Measurements from ENCODE around the gene SPRED1. TPM values are rescaled to one million over a fixed set of nuclear protein-coding genes. Genes with fewer than 3 reads are reported as not detected.

SPRED1 gene
- total RNA-seq, 1 donor from 2014 or later: 8.7 TPM

DNA sequence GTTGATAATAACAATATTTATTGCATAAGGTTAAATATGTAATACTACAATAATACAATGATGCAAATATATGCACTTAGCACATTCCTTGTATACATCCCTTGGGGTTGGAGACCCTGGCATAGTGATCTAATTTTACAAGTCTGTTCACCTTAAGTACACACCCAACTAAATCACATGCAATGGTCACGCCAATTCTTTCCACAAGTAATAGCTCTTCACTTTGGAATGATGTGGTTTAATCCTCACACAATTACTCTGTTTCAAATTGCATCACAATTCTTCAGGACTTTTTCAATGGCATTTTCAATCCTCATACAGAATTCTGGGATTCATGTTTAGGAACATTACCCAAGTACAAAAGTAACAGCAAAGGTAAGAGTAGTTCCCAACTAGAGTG is 27.3 kb upstream of the SPRED1 start:
- TF ChIP-seq CTCF (IDR thresholded peaks at IDR 0.05; ENCODE audit: borderline replicate concordance): no peak
- Histone ChIP-seq H3K4me3 (no peak overlapping the region), H3K27ac (replicated peaks) (no peak overlapping the region), H3K36me3 (no peaks in the 10 kb centered on the region), H3K4me1 (peaks cover 42% of the 10 kb centered on the region), H3K27me3 (ENCODE audit: low read depth) (no peaks in the 10 kb centered on the region), H3K9me3 (replicated peaks) (no peaks in the 10 kb centered on the region)
- DNase-seq: no peak
- intact Hi-C loops (cut with micrococcal nuclease): no loop called here

- DNase-seq: no peak
- H3K4me1 ChIP-seq: peaks cover 51% of the 10 kb centered on the region
- intact Hi-C loops (cut with micrococcal nuclease): no loop called here
- peak overlapping the region; percentile 22 for H3K27ac ChIP-seq (replicated peaks)
- no peak for TF ChIP-seq CTCF (IDR thresholded peaks at IDR 0.05; ENCODE audit: borderline replicate concordance)
- H3K4me3 ChIP-seq: no peak overlapping the region
- H3K27me3 ChIP-seq (ENCODE audit: low read depth): no peaks in the 10 kb centered on the region
- no peaks in the 10 kb centered on the region for H3K36me3 ChIP-seq
- H3K9me3 ChIP-seq (replicated peaks): no peaks in the 10 kb centered on the region
These were observed 25.9 kb upstream of the SPRED1 start for GRCh38 chr15:38226608-38227266.

DNA sequence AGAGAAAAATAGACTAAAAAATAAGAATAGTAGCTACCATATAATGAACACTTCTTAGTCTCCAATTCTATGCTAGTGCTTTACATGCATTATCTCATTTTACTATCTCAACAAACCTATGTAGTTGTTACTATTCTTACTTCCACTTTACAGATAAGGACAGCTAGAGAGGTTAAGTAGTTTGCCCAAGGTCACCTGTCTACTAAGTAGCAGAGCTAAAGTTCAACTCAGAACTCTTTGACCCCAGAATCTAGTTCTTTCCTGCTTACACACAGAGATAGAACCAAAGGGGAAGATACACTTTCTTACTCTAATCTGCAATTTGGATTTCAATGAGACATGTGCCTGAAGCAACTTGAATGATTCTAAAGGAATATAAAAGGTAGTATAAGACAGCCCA is 24.7 kb upstream of the SPRED1 start:
- Histone ChIP-seq H3K27ac (replicated peaks) (no peak overlapping the region), H3K9me3 (replicated peaks) (no peaks in the 10 kb centered on the region), H3K27me3 (ENCODE audit: low read depth) (no peaks in the 10 kb centered on the region), H3K4me1 (peaks cover 44% of the 10 kb centered on the region), H3K4me3 (no peak overlapping the region), H3K36me3 (no peaks in the 10 kb centered on the region)
- no peak for TF ChIP-seq CTCF (IDR thresholded peaks at IDR 0.05; ENCODE audit: borderline replicate concordance)
- DNase-seq: no peak
- intact Hi-C loops (cut with micrococcal nuclease): no loop called here

GRCh38 chr15:38228618-38229017 is 24.0 kb upstream of the SPRED1 start:
- intact Hi-C loops (cut with micrococcal nuclease): no loop called here
- Histone ChIP-seq H3K36me3 (no peaks in the 10 kb centered on the region), H3K9me3 (replicated peaks) (no peaks in the 10 kb centered on the region), H3K27me3 (ENCODE audit: low read depth) (no peaks in the 10 kb centered on the region), H3K4me1 (peaks cover 37% of the 10 kb centered on the region), H3K27ac (replicated peaks) (no peak overlapping the region), H3K4me3 (no peak overlapping the region)
- no peak for TF ChIP-seq CTCF (IDR thresholded peaks at IDR 0.05; ENCODE audit: borderline replicate concordance)
- DNase-seq: no peak

DNA sequence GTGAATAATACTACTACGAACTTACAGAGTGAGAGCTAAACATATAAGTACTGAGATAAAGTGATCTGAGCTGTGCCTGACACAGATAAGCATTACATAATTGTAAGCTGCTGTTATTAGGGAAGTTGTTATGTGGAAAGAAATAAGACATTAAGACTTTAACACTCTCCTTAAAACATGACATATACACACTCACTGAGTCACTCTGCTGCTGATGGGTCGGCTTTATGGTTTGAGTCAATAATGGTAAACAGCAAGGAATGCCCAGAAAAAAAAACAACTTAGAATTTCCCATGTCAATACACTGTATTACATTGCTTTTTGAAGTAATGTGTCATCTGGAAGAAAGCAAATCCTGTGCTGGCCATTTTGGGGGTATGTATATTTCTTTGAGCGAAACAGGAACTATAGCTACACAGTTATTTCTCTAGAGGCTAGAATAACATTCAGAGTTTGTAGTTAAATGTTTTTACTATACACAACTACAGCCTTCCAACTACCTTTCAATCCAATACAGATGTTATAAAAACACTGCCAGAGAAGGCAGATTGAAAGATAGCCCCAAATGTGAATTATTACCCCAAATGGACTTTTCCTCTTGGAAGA is 22.8 kb upstream of the SPRED1 start:
- H3K4me3 ChIP-seq: no peak overlapping the region
- no peaks in the 10 kb centered on the region for H3K27me3 ChIP-seq (ENCODE audit: low read depth)
- TF ChIP-seq CTCF (IDR thresholded peaks at IDR 0.05; ENCODE audit: borderline replicate concordance): no peak
- intact Hi-C loops (cut with micrococcal nuclease): no loop called here
- H3K9me3 ChIP-seq (replicated peaks): no peaks in the 10 kb centered on the region
- DNase-seq: no peak
- H3K4me1 ChIP-seq: peaks cover 30% of the 10 kb centered on the region
- no peaks in the 10 kb centered on the region for H3K36me3 ChIP-seq
- no peak overlapping the region for H3K27ac ChIP-seq (replicated peaks)
